VCaP (cell line): Measurements from ENCODE around the gene RNASE12.

Experiments used
- H3K27ac ChIP-seq: fragments of 450-650 bp; 2 replicates; pipeline ENCODE4 v1.5.1; 2017
- TF ChIP-seq, protein P1 (sequence below): fragments of 450-650 bp; conservative IDR thresholded peaks from 2 replicates; pipeline ENCODE4 v1.5.1; 2017; ENCODE audit warnings: mild to moderate bottlenecking, moderate library complexity

RNASE12 gene

DNA sequence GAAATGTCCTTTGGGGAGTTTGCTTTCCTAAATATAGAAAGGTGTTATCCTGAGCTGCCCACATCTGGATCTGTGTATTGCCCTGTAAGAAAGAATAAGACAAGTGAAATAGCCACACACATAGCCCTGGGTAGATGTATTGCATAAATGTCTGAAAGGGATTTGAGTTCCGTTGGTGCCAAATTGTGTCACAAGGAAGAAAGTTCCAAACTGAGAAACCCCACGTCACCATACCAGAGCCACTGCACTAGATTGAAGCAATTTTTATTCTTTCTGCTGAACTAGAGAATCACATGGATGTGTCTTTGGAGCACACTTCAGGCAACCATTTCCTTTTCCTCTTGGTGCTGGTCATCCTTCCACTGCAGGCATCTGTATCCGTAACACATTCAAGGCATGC, 35.3 kb downstream of the RNASE12 start:
- TF ChIP-seq, protein P1, sequence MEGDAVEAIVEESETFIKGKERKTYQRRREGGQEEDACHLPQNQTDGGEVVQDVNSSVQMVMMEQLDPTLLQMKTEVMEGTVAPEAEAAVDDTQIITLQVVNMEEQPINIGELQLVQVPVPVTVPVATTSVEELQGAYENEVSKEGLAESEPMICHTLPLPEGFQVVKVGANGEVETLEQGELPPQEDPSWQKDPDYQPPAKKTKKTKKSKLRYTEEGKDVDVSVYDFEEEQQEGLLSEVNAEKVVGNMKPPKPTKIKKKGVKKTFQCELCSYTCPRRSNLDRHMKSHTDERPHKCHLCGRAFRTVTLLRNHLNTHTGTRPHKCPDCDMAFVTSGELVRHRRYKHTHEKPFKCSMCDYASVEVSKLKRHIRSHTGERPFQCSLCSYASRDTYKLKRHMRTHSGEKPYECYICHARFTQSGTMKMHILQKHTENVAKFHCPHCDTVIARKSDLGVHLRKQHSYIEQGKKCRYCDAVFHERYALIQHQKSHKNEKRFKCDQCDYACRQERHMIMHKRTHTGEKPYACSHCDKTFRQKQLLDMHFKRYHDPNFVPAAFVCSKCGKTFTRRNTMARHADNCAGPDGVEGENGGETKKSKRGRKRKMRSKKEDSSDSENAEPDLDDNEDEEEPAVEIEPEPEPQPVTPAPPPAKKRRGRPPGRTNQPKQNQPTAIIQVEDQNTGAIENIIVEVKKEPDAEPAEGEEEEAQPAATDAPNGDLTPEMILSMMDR, result no peak
- no peak overlapping the region for H3K27ac ChIP-seq

DNA sequence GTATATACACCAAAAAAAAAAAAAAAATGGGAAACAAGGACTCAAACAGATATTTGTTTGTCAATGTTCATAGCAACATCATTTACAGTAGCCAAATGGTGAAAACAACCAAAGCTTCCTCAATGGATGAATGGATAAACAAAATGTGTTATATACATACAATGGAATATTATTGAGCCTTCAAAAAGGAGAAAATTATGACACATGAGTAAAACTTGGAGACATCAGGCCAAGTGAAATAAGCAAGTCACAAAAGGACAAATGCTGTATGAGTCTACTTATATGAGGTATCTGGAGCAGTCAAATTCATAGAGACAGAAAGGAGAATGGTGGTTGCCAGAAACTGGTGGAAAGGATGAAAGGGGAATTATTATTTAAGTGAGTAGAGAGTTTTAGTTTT, 38.2 kb downstream of the RNASE12 start:
- H3K27ac ChIP-seq, result no peak overlapping the region
- TF ChIP-seq, protein P1, result no peak

DNA sequence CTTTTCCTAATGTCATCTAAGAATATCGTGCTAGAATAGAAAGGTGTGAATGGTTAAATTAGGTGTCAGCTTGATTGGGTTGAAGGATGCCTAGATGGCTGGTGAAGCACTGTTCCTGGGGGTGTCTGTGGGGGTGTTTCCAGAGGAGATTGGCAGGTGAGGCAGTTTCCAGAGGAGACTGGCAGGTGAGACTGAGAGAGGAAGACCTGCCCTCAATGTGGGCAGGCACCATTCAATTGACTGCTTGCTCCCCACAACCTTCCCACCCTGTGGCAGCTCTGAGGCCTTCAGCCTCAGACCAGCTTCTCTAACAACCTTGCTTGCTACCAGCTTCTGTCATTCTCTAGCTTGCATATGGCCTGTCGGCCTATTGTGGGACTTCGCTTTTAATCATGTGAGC, 39.6 kb downstream of the RNASE12 start:
- TF ChIP-seq, protein P1, result no peak
- no peak overlapping the region for H3K27ac ChIP-seq

DNA sequence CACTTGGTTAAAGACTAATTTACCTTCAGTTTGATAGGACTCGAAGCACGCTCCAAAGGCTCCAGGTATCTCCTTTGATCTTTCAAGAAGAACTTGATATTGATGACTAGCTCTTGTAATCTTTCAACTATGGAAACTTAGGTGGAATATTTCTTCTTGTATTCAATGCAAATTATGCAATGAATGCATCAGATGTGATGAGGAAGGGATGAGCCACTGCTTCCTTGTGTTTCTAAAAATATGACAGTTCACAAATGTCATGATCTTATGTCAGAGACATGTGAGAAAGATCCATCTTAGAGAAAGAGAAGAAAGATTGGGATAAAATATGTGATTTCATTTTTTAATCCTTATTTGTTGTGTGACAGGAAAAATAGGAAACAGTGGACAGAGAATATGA, 40.2 kb downstream of the RNASE12 start:
- TF ChIP-seq, protein P1, result no peak
- H3K27ac ChIP-seq, result no peak overlapping the region

DNA sequence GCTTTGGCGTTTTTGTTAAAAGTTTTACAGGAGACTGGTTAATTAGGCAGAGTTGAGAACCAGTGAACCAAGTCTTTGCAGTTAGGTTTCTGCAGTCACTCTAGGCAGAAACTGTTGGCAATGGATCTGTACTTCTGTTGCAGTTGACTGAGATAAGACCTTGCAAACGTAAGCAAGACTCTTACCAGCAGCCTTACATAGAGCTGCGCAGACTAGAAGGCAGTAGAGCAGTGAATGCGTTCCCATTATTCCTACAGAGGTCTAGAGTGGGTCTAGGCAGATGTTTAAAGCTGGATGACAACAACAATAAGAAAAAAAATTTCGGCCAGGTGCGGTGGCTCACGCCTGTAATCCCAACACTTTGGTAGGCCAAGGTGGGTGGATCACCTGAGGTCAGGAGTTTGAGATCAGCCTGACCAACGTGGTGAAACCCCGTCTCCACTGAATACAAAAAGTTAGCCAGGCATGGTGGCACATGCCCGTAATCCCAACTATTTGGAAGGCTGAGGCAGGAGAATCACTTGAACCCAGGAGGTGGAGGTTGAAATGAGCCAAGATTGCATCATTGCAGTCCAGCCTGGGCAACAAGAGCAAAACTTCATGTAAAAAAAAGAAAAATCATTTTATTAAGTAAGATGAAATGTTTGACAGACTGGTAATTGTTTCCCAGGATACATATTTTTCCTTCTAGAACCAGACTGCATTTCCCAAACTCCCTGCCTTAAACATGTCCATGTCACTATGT, 42.6 kb downstream of the RNASE12 start:
- TF ChIP-seq, protein P1, result no peak
- no peak overlapping the region for H3K27ac ChIP-seq

DNA sequence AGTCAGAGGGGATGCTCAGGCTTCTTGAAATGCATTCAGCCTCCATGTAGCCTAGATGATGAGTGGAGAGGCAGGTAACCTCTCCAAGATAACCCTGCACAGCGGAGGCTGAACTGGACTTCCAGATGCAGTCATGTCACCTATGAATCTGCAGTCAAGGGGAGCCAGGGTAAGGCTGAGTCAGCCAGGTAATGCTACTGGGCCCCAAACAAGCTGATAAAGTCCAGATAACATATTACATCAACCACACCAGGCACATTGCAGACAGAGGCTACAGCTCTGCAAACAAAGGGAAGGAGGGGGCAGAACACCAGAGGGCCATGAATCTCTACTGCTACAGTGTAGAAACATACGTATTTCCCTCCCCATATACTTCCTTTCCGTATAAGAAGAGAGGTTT, 44.3 kb downstream of the RNASE12 start:
- TF ChIP-seq, protein P1, result no peak
- H3K27ac ChIP-seq, result no peak overlapping the region
